GM21367 (cell line): ENCODE measurements around the gene PCDH10.
A peak's percentile ranks its signal among the peaks of the same experiment; 100 is the strongest.

Experiments
- ATAC-seq: cut with Tn5 transposase; IDR thresholded peaks from one replicate; pipeline ENCODE4 v1.9.1; 2021; ENCODE audit not compliant: unreplicated experiment

PCDH10 gene, protein sequence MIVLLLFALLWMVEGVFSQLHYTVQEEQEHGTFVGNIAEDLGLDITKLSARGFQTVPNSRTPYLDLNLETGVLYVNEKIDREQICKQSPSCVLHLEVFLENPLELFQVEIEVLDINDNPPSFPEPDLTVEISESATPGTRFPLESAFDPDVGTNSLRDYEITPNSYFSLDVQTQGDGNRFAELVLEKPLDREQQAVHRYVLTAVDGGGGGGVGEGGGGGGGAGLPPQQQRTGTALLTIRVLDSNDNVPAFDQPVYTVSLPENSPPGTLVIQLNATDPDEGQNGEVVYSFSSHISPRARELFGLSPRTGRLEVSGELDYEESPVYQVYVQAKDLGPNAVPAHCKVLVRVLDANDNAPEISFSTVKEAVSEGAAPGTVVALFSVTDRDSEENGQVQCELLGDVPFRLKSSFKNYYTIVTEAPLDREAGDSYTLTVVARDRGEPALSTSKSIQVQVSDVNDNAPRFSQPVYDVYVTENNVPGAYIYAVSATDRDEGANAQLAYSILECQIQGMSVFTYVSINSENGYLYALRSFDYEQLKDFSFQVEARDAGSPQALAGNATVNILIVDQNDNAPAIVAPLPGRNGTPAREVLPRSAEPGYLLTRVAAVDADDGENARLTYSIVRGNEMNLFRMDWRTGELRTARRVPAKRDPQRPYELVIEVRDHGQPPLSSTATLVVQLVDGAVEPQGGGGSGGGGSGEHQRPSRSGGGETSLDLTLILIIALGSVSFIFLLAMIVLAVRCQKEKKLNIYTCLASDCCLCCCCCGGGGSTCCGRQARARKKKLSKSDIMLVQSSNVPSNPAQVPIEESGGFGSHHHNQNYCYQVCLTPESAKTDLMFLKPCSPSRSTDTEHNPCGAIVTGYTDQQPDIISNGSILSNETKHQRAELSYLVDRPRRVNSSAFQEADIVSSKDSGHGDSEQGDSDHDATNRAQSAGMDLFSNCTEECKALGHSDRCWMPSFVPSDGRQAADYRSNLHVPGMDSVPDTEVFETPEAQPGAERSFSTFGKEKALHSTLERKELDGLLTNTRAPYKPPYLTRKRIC

DNA sequence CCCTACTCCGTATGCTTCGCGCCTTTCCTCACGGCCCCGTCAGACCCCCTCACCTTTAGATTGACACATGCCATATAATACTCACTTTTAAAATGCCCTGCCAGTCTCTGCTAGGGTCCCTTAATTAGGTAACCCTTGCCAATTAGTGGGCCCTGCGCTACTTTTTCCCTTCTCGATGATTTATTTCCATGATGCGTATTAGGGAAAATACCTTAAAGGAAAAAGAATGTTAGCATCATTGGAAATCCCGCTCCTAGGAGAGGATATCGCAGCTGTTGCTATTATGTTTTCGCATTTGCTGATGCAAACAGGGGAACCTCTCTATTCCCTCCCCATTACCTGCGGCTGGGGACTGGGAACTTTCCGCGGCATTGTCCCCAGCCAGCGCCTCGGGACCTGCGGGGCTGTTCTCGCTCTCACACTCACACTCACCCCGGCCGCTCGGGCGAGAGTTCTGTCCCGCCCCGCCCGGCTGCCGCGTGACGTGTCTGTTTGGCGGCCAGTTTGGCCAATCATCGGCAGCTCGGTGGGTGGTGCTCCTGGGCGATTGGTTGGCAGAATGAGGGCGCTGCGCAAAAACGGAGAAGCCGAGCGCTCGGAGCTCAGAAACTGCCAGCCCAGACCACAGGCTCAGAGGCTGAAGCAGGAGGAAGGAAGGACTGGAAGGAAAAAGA lies at the start of gene PCDH10:
Gene PCDH10, plus strand, starts transcription at position 605 of the 674 bp plus-strand sequence. CDS start 847 bp downstream, outside the sequence.
- ATAC-seq, result no peak

DNA sequence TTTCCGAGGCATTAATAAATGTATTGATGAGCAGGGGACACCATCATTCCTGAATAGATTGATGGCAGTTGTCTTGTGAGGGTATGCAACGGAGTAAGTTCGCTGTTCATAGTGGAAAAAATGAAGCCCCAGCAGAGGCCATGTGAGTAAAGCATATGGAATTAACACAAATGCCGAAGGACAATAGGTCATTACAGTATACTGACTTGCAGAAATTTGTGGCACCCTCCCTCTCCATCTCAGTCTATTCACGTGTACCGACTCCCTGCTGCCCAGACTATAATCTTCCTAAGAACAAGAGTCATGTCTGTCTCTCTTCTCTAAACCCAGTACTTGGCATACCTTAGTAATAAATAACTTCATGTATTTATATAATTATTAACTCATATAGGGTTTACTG lies 47.1 kb upstream of the PCDH10 start:
- no peak for ATAC-seq

DNA sequence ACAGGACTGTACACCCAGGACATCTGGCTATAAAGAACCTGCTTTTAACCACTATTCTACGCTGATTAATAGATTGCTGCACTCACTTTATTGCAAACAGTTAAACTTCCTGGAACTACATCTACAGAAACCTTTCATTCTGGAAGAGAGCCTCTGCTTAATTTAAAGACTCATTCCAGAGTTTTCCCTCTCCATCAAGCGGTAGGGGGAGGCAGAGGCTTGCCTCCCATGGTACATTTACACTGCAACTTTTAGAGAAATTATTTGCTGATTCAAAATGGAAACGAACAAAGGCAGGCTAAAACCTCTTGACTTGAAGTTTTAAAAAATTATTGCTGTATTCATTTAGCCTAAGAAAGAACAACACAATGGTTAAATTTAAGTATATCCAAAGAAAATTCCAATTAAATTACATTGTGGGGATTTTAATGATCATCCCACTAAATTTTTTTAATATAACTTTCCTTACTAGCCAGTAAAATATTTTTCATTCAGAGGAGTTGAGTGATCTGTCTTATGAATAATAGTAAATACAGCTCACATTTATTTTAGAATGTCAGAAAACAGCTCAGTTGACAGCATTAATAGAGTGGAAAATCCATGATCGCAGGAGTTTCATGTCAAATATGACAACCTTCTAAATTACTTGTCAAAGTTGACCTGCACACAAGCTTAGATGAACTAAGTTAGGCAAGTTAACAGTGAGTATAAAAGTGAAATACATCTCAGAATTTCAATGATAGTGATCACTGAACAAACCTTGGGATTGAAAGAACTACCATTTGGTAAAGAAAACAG lies 46.3 kb upstream of the PCDH10 start:
- ATAC-seq, result no peak

DNA sequence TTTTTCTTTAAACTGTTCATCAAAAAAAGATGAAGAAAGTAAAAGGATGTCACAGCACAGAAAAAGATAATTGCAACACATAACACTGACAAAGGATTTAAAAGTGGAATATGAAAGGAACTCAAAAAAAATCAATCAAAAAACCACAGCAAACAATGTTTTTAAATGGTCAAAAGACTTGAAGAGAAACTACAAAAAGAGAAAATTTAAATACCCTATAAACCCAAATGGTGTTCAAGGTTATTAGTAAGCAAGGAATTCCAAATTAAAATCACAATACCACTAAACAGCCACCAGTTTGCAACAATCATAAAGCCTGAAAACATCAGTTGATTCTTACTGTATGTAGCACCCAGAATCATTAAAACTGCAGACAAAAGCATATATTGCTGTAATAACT lies 36.5 kb upstream of the PCDH10 start:
- ATAC-seq, result no peak

DNA sequence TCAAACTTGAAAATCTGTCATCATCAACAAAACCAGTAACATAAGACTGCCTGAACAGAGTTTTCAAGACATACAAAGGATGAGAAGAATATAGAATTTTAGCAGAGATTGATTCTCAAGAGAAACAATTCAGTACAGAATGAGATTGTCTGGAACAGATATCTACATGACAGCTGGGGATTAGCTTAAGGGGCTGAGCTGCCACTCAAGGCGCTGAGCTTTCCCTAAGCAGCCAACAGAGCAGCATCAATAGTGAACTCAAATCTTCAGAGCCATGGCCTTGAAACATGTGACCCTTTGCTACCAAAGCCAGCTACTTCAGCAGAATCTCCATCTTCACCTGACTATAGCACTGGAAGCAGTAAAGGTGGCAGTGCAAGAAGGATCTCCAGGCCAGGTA lies 24.3 kb upstream of the PCDH10 start:
- ATAC-seq, result no peak

DNA sequence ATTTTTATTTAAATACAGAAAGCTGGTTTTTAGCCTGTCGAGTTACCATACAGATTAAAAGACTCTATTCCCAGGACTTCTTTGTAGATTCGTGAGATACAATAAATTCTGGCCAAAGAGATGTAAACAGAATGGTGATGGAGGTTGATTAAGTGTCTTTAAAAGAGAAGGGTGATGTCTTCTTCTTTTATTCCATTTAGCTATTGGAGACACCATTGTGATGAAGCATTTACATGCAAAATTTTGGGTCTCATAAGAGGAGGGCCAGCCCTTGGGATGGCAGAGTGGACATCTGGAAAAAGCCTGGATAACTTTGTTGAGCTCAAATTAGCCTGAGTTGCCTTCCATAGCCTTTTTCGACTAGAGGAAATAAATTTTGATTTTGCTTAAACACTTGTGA lies 21.6 kb upstream of the PCDH10 start:
- ATAC-seq, result no peak

DNA sequence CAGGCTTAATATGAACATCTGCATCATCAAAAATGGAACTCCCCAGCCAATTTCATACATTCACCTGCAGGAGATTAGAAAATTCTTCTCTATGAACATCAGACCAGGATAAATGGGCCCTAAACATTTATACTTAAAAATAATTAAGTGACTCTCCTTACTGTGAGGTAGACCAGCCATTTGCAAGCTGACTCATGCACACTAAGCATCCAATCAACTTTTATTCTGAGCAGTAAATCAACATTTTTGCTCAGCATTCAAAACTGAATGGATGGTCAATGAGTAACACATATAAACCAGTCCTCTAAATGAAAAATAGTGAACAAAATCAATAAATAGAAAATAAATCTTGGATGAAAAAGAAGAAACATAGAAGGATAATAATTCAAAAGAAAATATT lies 19.9 kb upstream of the PCDH10 start:
- no peak for ATAC-seq

DNA sequence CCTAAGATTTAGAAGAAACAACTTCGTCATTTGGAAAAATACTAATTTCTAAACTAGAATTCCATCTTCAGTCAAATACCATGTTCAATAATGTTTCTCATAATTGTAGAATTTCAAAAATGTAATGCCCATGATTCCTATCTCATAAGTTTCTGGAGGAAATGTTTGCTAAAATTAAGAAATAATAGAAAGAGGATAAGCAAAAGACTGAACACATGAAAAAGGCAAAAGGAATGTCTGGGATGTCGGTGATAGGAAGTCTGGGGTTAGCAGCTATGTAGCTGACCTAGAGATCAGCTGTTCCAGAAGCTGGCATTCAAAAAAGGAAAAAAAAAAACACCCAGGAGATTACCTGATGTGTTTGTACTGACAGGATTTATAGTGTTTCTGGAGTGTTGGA lies 18.9 kb upstream of the PCDH10 start:
- ATAC-seq, result no peak

DNA sequence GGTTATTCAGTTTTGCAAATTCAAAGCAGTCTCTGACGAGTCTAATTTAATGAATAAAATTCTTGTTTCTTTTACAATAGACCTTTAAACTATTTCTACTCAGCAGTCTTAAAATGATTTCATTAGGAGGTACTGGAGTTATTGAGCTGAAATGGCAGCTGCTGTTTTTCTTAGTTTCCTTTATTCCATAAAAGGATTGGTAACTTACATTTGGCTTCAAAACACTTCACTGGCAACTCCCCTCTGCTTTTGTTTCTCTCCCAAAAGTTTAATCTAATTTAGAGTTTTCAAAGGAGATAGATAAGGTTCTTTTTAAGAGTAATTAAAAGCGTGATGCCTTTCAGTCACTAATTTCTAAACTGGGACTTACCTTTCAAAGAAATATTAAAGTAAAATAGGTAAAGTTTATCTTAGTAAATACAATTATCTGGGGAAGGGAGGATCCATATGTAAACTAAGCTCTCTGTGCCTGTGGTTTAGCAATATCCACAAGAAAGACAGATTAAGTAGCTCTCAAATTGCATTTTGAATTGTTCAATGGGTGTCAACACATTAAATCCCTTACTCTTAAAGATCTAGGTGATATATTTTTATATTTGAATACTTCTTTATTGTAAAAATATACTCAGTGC lies 17.1 kb upstream of the PCDH10 start:
- no peak for ATAC-seq

DNA sequence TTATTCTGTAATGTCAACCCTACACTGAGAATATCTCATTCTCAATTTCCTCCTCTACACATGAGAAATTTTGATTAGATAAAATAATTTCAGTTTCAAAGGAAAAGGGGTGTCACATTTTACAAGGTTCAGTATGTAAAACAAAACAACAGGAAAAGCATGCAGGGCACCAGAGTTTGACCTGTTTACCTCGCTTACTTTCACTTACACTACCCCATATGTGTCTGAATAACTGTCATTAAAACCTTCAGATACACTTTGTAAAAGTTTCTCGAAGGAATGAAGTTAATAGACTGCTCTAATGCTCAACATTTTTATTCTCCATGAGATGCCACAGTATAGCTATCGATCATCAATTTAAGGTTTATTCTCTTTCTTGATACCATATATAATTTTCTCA lies 12.3 kb upstream of the PCDH10 start:
- no peak for ATAC-seq

DNA sequence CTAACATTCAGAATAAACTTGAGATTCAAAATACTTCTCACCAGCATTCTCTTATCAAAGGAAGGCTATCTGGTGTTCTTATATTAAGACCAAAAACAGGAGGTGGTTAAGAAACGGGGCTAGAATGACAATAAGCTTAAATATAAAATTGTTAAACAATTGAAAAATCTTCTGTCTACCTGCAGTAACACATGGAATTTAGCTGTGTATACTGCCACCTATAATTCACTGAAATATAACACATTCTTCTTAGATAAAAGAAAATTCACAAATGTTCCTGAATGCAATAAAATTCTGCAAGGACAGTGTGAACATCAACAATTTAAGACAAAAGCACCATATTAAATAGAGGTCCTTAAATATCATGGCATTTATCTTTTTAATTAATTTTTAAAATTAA lies 11.5 kb upstream of the PCDH10 start:
- ATAC-seq, result no peak

DNA sequence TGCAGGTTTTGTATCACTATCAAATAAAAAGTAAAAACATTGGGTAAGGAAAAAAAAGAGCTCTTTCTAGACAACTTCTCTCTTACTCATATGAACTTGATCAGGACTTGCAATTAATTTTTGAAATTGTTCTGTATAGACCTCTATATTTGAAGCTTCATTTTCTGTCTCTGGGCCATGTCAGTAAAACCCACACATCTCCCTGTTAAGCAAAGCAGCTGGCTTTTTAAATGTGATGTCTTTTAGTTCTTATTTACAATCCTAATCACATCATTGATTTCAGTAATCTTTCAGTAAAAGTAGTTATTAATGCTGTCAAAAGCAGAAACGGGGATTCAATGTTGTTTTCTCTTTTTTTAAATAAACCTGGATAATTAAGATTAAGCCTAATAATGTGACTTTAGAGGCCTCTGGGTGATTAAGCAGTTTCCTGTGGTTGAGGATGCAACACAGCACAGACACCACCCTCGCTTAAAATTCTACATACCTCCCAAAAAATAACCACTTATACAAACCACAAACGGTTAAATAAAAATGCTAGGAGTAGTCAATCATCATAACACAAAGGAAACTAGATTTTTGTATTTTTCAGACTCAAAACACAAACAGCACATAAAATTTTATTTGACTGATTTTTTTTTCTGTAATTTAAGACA lies 5.2 kb upstream of the PCDH10 start:
- no peak for ATAC-seq

DNA sequence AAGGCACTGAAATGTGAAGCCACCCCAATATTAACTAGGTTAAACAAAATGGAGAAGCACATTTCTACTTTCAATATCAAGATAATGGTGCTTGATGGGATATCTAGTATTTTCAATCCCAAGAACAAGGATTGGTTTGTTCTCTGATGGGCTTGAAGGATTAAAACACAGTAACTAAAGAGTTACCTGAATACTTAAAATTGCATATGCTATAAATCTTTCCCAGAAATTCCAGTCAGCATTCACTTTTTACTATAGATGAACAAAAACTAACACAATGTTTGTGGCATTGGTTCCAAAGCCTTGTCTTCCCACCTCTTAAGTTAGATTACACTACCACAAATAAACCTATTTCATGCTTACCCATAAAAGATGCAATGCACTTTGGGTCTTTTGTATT lies 3.9 kb upstream of the PCDH10 start:
- no peak for ATAC-seq

DNA sequence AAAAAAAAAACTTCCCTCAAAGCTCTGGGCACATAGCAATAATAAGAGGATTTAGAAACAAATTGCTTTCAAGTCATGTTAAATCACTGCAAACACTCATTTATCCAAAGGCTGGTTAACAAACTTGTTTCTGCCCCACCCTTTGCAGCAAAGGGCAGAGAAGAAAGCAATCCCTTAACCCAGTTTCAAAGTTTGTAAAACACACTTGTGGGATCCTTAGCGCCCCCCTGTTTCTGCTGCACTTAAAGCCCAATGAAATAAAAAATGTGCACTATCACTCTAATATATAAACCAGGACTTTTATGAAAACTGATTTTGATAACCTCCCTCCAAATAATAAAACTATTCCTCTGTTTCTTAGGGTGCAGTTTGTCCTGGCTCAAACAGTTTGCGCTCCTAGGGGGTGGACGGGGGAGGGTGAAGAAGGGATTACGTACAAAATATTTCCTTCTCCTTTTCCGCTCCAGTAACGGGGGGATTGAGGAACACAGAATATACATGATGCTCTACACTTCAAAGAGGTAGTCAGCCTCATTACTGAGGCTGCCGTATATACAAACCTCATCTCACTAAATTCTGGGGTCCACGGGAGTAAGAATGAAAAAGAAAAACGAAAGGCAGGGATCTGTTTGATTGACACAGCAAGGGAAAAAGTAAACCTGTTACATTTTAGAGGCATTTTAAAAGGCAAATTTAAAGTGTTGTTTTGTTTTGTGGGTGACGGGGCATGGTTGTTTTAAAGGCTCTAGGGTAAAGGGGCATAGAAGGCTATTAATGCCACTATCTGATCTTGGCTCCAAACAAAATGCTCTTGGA lies 3.1 kb upstream of the PCDH10 start:
- no peak for ATAC-seq

DNA sequence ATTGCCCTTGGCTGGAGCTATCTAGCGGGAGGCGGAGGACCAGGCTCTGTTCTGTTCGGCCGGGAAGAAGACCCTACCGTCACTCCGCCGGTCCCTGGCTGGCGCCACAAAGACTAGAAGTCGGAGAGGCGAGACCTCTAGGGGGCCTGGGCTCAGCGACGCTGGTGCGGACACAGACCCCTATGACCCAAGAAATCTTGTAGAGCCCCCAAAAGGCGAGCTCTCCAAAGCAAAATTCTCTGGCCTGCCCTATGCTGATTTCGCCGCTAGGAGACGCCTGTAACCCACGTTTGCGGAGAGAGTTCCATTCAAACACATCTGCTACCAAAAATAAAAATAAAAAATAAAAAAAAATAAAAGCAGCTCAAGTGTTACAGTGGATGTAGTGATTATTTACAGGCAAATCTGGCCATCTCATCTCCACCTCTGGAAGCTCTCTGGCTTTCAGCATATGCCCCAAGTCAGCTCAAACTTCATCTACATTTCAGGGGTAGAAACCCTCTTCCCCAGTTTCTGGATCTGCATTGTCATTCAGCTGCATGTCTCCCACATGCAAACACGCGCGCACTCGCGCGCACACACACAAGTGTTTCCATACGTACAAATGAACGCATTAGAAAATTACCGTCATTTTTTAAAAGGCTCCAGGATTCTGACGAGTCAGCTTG lies 2.4 kb upstream of the PCDH10 start:
- peak; percentile 73 for ATAC-seq

DNA sequence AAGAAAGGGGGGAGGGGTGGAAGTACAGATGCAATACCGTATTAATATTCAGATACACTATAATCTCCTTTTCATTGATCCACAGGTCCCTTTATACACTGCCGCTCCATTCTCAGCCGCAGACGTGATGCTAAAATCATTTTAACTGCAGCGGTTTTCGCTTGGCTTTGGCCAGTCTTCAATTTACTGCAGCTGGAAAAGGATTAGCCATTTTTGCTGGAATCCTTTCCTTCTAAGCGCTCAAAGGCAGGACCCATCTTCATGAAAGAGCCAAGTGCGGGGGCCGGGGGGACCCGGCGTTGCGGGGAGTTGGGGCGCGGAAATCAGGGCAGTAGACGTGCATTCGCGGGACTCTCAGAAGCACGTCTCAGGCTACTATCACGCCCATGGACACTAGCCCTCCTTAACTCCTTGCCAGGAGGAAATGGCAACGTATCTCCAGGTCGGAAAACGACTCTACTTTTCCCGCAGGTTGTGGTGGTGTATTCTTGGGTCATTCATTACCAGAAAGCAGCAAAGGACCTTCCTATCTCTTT lies 1.7 kb upstream of the PCDH10 start:
- ATAC-seq, result no peak

DNA sequence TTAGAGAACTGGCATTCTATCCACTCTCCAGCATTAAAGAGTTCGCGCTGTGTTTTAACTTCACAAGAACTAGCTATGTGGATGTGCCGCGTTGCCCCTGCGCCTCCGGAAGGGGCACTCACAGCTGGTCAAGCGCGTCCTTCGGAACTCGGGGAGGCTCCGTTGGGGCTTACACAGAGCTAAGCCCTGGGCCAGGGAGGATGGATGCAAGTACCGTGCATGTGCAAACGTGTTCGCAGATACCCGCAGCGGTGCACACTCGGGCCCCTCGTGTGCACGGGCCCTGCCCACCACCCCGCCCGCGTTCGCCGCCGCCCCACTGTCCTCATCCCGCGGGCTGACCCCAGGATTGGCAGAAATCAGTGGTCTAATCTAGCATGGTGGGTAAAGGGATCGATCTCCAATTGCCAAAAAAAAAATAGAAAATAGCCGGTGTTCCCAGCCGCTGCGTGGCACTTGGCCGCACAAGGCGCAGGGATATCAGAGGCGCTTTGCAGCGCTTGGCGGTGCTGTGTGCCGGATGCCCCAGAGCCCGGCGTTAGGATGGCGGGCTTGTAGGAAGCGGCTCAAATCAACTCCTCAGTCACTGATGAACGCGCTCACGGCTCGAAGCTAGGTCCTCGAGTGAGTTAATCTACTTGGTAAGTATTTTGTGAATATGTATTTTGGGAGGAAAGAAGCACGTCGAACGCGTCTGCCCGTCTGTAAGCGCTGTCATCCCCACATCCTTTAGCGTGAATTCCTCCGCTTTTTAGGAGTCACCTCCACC lies 989 bp upstream of the PCDH10 start:
- ATAC-seq, result no peak
